Measurements from ENCODE around the gene CTXN3.
A peak's percentile ranks its signal among the peaks of the same experiment; 100 is the strongest.
"Not testable (repeated sequence)": the region's sequence is repeated elsewhere in the genome, so short reads cannot be mapped to it uniquely, and the experiment has no call there.

The CTXN3 gene

DNA sequence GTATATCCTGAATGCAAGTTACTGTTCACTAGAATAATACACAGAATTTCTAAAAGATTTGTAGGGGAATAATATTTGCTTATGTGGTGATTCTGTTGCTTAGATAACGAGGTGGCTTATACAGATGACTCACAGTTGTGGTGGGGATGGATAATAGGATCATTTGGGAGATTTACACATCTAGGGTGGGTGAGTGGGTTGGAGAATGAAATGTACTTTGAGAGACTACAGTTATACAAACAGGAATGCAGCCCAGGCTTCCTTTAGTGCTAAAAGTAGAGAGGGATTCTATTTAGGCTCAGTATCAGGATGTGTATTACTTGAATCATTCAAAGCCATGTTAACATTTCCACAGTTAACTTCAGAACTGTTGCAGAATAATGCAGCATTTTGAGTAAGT, 1.8 kb downstream of the CTXN3 start:
- DNase-seq (ENCODE audit: low spot score) = peak; percentile 62

DNA sequence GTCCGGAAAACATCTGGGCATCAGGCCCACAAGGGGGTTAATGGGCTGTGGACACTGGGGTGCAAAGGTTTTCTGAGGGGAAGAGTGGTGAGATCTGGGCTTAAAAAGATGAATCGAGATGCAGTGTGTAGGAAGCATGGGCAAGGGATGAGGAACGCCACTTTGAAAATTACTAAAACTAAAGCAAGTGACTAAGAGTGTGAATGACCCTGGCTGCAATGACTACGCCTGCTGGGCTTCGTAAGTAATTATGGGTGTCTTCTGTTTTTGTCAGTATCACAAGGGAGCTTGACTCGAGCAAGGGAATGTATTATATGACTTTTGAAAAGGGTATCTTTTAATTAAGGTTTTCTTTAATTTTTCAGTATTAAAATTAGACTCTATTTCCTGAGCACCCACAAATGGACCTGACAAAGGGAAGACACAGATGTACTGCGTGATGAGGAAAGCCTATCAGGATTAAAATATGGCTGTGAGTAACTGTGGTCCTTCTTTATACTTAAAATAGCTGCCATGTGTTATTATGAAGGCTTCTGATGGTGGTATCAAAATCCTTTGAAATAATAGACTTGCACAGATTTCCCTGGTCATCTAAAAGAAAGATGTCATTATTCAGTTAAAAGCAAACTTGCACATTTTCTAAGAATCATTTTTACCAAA, 4.2 kb downstream of the CTXN3 start:
- DNase-seq (ENCODE audit: low spot score) = no peak

DNA sequence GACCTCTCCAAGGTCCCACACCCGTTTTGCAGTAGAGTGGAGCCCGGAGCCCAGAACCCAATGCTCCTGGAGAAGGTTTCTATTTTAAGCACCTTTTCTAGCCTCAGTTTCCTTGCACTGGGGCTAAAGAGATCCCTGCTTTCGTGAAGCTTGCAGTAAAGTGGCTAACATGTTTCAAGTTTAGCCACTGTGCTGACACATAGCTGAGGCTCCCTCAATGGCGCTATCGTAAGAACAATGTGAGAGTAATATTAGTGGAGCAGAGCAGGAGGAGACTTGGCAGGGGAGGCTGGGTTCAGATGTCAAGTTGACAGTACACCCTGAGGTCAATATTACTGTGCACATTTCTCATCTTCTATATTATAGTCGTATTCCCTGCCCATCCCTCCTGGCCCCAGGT, 7.9 kb downstream of the CTXN3 start:
- no peak for DNase-seq (ENCODE audit: low spot score)

DNA sequence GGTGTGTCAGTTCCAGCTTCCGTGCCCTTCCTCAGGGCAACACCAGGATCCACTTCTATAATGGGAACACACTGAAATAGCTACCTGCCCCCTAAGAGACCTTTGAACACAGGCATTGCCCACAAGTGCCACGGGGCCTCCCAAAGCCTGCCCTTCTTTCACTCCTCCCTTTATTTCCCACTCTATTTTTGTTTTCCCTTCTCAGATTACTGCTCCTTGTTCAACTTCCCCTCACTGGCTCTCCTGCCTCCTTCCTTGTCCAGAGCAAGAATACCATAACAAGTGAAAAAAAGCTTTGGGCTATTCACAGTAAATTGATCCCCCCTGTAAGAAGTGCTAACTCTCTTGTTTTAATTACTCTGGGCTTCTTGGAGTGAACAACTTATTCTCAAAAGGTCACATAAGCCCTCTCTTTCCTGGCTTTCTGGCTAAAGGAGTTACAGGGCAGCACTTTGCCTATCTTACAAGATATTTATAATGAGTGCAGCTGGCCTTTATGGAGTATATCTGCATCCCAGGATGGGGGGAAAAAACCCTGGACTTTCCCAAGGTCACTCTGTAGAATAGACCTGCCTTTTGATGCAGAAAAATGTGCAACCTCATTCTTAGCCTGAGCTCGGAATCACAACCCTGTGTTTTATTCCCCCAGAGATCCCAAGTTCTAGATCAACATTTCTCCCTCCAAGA, 11.3 kb downstream of the CTXN3 start:
- peak; percentile 14 for DNase-seq (ENCODE audit: low spot score)

DNA sequence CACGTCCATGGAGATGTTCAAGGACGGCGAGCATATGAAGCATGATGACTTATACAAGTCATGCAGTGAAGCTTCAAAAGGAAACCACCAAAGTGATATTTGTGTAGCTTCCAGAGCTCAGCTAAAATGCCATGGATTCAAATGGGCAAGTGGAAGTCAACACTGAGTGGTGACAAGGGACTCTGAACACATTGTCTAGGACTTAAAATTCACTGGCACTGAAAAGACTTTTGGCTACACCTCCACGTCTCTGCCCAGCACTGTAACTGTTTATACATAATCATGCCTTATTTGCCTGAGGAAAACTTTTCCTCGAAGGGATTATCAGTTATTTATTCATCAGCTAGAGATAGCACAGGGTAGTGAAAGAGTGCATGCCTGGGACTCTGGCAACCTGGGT, 15.2 kb downstream of the CTXN3 start:
- DNase-seq (ENCODE audit: low spot score) = no peak

DNA sequence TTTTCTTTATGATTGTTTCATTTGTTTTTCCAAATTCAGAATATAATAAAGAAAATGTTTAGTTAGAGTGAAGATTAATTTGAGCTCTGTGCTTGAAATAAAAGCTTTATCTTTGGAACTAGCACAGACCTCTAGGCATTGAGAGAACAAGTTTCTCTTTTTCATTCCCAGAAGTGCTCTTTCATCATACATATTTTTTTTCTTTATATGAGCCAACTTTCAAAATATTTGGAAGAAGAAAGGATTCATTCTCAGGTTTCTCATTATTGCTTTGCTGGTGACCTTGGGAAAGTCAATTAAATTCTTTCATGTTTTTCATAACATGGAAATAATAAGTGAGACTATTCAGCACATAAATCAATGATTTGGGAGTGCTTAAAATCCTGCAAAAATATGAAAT, 16.8 kb downstream of the CTXN3 start:
- no peak for DNase-seq (ENCODE audit: low spot score)

DNA sequence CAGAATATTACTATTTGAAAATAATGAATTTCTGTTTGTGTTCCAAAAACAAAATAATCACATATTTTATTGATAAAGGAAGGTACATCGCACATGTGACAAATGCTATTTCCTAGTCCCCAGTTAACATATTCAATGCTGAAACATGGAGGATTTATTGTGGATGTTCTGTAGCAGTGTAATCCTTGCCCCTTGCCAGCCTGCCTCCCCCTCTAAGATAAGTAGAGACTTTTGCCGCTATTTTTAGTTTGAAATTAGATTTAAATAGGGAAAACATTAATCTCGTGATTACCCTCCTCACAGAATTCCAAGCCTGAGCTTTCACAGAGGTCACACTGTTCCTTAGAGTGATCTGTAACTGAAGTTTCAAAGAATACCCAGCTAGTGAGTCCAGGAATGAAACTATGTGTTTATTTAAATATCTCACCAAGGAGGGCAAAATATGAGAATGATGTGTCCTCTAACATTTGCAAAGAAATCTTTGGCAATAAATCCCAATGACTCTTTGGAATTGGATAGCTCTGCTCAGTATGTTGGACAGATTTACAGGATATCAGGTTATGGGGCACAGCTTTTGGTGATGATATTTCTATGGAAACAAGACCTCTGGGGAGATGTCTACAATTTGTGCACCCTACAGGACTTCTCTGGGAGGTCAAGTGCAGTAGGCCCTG, 17.3 kb downstream of the CTXN3 start:
- DNase-seq (ENCODE audit: low spot score) = no peak

DNA sequence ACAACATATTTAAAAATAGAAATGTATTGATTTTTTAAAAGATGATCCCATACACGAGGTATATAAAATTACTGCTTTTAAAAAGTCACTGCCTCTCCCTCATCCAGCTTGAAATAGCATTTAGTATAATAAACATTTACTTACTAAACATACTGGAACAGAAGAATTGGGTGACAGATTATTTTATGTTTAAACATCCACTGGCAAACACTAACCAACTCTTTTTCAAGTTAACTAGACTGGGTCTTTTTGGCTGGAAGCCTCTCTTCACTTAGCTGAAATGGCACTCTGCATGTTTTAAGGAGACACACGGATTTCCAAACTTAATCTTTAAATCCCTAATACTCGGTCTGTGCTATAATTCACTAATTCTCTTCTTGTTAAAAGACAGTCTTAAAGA, 19.0 kb downstream of the CTXN3 start:
- DNase-seq (ENCODE audit: low spot score) = no peak

DNA sequence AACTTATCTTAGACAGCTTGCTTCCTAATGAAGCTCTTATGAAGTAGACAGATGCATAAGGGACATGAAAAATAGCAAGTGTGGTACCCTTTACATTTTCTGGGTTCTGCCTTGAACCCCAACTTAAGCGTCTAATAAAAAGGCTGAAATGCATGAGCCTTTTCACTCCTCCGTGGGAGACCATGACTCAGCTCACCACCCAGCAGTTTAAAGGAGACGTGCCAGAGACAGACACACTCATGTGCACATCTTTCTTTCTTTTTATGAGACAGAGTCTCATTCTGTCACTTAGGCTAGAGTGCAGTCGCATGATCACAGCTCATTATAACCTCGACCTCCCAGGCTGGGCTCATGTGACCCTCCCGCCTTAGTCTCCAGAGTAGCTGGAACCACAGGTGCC, 22.3 kb downstream of the CTXN3 start:
- DNase-seq (ENCODE audit: low spot score) = no peak

DNA sequence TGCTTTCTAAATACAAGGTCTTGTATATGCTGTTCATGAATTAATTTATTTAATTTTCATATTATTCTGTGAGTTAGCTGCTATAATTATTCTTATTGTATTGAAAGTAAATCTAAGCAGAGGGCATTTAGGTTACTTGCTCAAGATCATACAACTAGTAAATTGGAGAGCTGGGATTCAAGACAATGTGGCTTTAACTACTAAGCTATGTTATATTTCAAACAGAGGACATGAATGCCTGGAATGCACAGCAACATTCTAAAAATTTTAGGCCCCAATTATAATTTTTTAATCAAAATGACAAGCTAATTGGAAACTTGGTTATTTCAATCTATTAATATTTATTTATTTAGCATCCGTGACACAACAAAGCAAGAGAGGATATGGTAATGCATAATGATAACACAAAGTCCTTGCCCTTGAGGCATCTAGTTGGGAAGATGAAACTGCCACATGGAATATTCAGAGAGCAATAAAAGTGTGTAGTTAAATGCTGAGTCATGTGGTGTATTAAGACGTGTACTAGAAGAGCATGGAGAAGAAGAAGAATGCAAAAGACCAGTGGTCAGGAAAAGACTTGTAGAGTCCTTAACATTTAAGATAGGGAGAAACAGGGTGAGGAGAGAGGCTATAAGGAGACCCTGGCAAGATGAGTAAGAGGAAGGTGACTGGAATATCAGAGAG, 24.4 kb downstream of the CTXN3 start:
- no peak for DNase-seq (ENCODE audit: low spot score)

DNA sequence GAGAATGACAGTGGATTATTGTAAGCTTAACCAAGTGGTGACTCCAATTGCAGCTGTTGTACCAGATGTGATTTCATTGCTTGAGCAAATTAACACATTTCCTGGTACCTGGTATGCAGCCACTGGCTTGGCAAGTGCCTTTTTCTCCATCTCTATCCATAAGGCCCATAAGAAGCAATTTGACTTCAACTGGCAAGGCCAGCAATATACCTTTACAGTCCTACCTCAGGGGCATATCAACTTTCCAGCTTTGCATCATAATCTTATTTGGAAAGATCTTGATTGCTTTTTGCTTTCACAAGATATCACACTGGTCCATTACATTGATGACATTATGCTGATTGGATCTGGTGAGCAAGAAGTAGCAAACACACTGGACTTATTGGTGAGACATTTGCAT, 28.1 kb downstream of the CTXN3 start:
- not testable (repeated sequence) for DNase-seq (ENCODE audit: low spot score)

DNA sequence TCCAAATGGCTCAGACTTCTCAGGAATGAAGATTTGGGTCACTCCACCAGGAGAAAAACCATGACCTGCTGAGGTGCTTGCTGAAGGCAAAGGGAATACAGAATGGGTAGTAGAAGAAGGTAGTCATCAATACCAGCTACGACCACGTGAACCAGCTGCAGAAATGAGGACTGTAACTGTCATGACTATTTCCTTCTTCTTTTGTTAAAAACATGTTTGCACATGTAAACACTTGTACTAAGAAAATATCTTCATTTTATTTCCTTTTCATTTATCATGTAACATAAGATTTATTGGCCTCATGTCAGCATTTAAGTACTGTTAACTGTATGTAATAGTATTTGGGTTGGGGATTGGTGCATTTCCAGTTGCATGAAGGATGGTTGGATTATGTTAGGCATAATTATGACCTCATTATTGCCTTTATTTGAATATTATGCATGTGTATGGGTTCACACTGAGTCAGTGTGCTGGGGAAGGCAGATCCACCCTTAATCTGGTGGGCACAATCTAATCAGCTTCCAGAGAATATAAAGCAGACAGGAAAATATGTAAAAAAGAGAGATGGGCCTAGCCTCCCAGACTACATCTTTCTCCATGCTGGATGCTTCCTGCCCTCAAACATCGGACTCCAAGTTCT, 30.9 kb downstream of the CTXN3 start:
- not testable (repeated sequence) for DNase-seq (ENCODE audit: low spot score)

DNA sequence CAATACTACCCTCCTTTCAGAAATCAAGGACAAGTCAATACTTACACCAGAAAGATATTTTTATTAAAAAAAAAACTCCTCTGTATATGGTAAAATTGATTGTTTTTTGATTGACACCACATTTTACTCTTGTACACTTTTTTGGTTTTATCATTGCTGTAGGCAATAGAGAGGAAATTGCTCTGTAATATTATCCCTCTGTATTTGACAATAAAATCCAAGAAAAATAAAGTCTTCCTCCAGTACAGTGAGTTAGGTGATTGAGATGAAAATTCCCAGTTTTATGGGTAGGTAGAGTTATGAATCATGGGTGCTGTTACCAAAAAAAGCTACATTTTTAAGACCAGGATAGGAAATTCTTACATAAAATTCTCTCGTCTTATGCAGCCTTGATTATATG, 31.7 kb downstream of the CTXN3 start:
- DNase-seq (ENCODE audit: low spot score) = no peak

DNA sequence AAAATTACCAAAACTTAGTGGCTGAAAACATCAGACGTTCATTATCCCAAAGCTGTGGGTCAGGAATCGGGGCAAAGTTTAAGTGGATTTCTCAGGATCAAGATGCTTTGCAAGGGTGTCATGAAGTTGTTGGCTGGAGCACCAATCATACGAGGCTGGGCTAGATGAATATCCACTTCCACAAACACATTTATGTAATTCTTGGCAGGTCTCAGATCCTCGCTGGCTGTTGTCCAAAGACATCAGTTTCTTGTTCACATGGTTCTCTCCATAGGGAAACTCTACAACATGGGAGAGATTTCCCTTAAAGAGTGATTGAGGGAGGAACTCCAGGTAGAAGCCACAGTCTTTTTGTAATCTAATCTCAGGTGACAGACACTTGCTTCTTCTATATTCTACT, 34.1 kb downstream of the CTXN3 start:
- DNase-seq (ENCODE audit: low spot score) = no peak

DNA sequence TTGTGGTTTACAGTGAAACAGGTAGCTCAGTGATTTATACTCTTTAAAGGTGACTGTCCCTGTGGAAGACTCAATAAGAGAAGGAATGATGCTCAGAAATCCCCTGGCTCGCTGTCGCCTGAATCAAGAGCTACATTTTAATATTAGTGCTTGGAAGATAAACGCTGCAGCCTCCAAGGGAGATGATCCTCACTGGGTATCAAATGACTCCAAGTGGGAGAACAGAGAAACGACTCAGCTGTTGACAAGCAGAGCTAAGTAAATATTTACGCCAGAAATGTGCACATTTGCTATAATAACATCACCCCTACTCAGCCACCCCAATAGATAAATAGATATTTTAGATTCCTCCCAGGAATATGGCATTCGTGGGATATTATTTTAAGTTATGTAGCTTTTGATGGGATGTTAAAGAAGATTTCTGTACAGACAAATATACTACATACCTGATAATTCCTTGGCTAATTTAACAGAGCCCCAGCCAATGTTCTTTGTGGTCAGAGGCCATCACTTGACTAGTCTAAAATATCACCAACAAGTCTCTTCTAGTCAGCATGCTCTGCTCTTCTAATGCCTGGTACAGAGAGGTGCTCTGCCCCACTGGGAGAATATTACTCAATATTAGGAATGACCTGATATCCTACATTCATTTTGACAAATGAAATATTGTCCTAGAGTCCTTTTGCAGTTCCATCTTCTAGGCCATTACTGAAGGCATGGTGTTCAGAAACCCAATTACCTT, 36.0 kb downstream of the CTXN3 start:
- DNase-seq (ENCODE audit: low spot score) = no peak

DNA sequence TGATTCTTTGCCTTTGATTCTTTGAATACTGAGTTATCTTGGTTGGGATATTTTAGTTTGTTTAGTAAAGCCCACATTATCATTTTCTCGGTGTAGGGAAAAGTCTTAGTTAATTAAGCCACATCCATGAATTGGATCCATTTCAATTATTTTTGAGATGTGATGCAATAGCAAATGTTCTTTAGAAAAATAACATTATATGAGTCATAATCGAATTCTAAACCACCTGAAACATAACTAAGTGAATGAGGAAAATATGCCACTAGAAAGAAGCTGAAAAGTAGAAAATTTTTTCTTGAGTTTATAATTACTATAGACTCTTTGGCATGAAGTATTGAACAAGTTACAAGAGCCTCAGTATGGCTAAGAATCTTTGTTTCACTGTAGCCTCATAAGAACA, 36.8 kb downstream of the CTXN3 start:
- no peak for DNase-seq (ENCODE audit: low spot score)

DNA sequence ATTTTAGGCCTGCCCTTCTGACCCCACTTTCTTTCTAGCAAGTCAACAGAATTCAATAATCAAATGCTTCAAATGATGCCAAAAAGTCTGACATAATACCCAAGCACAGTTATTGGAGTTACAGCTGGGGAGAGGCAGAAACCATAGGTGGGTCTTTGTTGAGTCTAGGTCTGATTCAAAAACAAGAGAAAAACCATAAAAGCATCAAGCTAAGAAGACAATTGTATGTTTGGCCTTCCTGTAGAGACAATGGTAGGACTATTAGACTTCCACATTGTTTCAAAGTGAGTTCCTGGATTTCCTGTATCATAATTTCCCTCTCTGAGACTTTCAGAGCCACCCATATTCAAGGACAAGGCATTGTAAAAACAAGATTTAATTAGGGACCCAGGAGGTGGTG, 37.5 kb downstream of the CTXN3 start:
- DNase-seq (ENCODE audit: low spot score) = no peak

DNA sequence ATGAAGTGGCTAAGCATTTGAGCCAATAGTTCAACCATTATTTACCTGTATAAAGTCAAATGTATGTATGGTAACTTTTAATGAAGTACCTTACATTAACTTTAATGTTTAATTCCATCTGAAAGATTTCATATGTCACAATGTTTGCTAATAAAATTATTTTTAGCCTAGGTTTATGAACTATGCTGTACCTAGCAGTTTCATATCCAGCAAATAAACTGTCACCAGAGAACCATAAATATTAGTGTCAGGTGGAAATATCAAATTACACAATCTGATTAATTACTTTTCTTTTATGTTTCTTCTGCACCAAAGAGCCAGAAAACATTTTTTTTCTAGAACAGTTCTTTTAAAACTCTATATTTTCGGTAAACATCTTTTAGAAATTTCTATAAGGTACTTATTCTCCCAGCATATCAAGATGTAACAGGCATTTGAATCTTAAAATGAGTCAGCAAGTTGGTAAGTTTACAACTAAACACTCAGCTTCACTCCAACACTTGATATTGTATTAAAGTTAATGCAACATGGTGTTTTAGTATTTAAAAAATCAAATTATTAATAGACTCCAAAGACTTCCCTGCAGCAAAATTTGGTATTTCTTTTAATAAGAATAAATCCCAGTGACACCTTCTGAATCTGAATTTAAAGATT, 45.8 kb downstream of the CTXN3 start:
- no peak for DNase-seq (ENCODE audit: low spot score)

DNA sequence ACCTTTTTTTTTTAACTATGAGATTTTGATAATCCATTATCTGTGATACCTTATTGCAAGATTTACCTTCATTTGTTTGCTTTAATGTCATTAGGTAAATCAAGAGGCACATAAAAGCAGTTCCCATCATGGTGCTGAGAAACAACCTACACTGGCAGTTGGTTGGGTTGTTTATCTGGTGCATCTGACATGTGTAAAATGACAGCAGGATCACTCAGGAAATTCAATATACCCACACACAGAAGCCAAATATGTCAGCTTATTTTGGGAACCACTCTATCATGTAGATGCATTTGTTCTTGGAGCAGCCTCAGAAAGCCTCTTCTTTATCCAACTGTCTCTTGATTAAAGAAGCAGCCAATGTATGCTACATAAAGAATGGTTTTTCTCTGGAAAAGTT, 46.5 kb downstream of the CTXN3 start:
- DNase-seq (ENCODE audit: low spot score) = no peak

DNA sequence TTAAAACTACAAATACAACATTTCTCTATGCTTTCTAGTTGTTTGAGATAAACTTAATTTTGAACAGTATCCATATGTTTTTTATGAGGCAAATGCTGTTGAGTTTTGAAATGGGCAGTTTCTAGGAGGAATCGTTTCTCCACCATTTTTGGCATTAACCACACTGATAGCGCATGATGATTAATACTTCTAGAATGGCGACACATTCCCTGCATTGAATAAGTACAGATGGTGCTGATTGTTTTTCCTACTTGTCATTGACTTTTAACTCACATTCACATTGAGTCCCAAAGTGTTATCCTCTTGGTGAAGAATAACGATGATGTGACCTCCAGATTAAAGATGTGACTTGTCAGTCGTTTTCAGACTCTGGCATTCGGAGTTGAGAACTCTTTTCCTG, 47.8 kb downstream of the CTXN3 start:
- DNase-seq (ENCODE audit: low spot score) = no peak

DNA sequence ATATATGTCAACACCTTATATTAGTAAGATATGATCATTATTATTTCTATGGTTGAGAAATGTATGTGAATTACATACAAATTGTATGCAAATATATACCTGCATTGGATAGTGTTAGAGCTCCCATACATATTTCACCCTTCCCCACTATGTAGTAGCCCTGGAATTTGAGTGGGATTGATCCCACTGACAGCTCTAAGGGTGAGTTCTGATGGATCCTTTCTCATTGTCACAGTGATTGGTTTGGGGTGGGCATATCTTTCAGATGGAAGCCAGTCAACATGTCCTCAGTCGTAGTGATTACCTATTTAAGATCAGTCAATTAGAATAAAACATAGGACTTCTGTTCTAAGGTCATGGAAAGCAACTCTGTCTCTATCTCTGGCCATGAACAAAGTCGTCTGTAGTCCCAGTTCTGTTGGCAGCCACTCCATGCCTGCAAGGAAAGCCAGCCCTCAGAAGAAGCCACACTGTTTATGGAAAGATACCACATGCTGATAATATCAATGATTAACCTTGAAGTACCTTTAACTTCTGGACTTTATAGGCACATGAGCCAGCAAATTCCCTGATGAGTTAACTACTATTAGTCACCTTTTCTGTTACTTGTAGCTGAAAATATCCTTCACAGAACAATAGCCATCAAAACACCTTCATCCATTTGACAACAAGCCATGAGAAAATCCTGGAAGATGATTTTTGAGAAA, 49.2 kb downstream of the CTXN3 start:
- peak; percentile 68 for DNase-seq (ENCODE audit: low spot score)
